ENCODE data around the gene ARL5C. TPM values are rescaled to one million over a fixed set of nuclear protein-coding genes. Genes with fewer than 3 reads are reported as not detected.

Gene ARL5C
- total RNA-seq, 8 experiments from 2014 or later = 0.07 to 0.66 (median 0.23) TPM; not detected in 2

- Histone ChIP-seq H3K4me3 (no peak overlapping the region), H3K4me1 (replicated peaks in 1 of 2) (peaks cover 3 to 6% of the 10 kb centered on the region in 2 donors), H3K27ac (no peak overlapping the region)
- ATAC-seq (replicated peaks in 6 of 8) = no peak
- WGBS, 10 experiments = 0 to 90% (median 71%) methylated on average over 1 to 4 of the region's 7 CpGs; no CpG with 5 or more reads in 1 of the 10 experiments
- in situ Hi-C loops (cut with MboI; ENCODE audit: low pct_unique_long_range_greater_than_20kb in 2 of 9, low sequenced_read_pairs in 9 of 9, unreplicated experiment in 9 of 9) = loop anchor here in 4 of 9 experiments (10.0 to 25.0 kb wide), 2 partner anchors 169 to 172 kb away; no protein-coding TSS in a partner anchor
Measured at GRCh38 chr17:39156491-39156890, 9.5 kb downstream of the ARL5C start.

DNA sequence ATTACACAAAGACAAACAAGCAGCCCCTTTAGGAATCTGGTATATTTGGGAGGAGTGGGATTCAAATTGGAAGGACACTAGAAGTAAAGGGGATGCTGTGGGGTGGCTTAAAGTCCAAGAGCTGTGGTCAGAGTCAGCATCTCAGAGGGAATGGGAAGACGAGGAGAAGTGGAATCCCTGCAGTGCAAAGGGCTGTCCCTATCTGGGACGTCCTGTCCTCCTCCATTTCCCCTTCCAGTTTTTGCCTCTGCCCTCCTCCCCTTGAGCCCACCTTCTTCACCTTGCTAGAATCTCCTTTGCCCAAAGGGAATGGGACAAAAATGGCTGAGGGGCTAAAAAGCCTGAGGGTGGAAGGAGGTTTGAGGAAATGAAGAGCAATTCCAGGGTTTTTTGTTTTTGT lies 10.3 kb downstream of the ARL5C start:
- no peak for ATAC-seq (replicated peaks in 6 of 8)

GRCh38 chr17:39153599-39154051 lies 12.3 kb downstream of the ARL5C start:
- peak overlapping the region; percentile 54 to 79 (median 64) for H3K4me3 ChIP-seq
- 0 to 1% (median 0%) methylated on average over 1 to 14 of the region's 16 CpGs; no CpG with 5 or more reads in 3 of the 10 experiments for WGBS, 10 experiments
- H3K27ac ChIP-seq = peak overlapping the region in 1 of 2 donors; percentile 57
- peak; percentile 56 to 73 (median 66) for ATAC-seq (replicated peaks in 6 of 8)
- in situ Hi-C loops (cut with MboI; ENCODE audit: low pct_unique_long_range_greater_than_20kb in 2 of 9, low sequenced_read_pairs in 9 of 9, unreplicated experiment in 9 of 9) = loop anchor here in 4 of 9 experiments (10.0 to 25.0 kb wide), 2 partner anchors 166 to 169 kb away; no protein-coding TSS in a partner anchor
- peaks cover 3 to 6% of the 10 kb centered on the region in 2 donors for H3K4me1 ChIP-seq (replicated peaks in 1 of 2)

More for the DNA sequence above, 10.3 kb downstream of the ARL5C start:
- Histone ChIP-seq H3K27ac (no peak overlapping the region), H3K4me1 (replicated peaks in 1 of 2) (peaks cover 3 to 6% of the 10 kb centered on the region in 2 donors), H3K4me3 (no peak overlapping the region)
- WGBS, 10 experiments = 17 to 60% (median 31%) methylated on average over 1 of the region's 2 CpGs; no CpG with 5 or more reads in 6 of the 10 experiments
- in situ Hi-C loops (cut with MboI; ENCODE audit: low pct_unique_long_range_greater_than_20kb in 2 of 9, low sequenced_read_pairs in 9 of 9, unreplicated experiment in 9 of 9) = loop anchor here in 4 of 9 experiments (10.0 to 25.0 kb wide), 2 partner anchors 168 to 171 kb away; no protein-coding TSS in a partner anchor

- ATAC-seq (replicated peaks in 6 of 8) = peak in 4 of 8 experiments; percentile 2 to 8 (median 4)
- H3K4me1 ChIP-seq (replicated peaks in 1 of 2) = peaks cover 3 to 6% of the 10 kb centered on the region in 2 donors
- peak overlapping the region; percentile 54 to 79 (median 64) for H3K4me3 ChIP-seq
- WGBS, 10 experiments = 0 to 30% (median 8%) methylated on average over 3 to 11 of the region's 25 CpGs; no CpG with 5 or more reads in 2 of the 10 experiments
- in situ Hi-C loops (cut with MboI; ENCODE audit: low pct_unique_long_range_greater_than_20kb in 2 of 9, low sequenced_read_pairs in 9 of 9, unreplicated experiment in 9 of 9) = loop anchor here in 4 of 9 experiments (10.0 to 25.0 kb wide), 2 partner anchors 165 to 167 kb away; no protein-coding TSS in a partner anchor
- H3K27ac ChIP-seq = no peak overlapping the region
Measured at GRCh38 chr17:39151943-39152818, 13.8 kb downstream of the ARL5C start.

- 10% methylated on average over 2 of the region's 68 CpGs; no CpG with 5 or more reads in 9 of the 10 experiments for WGBS, 10 experiments
- H3K4me3 ChIP-seq = peak within 1 kb of the TSS; percentile 54 to 79 (median 64)
- ATAC-seq (replicated peaks in 6 of 8) = peak in 5 of 8 experiments; percentile 6 to 22 (median 21)
- H3K27ac ChIP-seq = no peak within 1 kb of the TSS
- H3K4me1 ChIP-seq (replicated peaks in 1 of 2) = peaks cover 3 to 6% of the 10 kb centered on the region in 2 donors
- in situ Hi-C loops (cut with MboI; ENCODE audit: low pct_unique_long_range_greater_than_20kb in 2 of 9, low sequenced_read_pairs in 9 of 9, unreplicated experiment in 9 of 9) = loop anchor here in 4 of 9 experiments (10.0 to 25.0 kb wide), 2 partner anchors 164 to 167 kb away; no protein-coding TSS in a partner anchor
Measured at GRCh38 chr17:39151150-39151942, 14.6 kb downstream of the ARL5C start, which contains the start of gene PLXDC1. Gene PLXDC1 (minus strand): TSS chr17:39151637. CDS start chr17:39151437, 200 bp downstream.

GRCh38 chr17:39150795-39151149 lies 15.2 kb downstream of the ARL5C start:
- Histone ChIP-seq H3K4me3 (peak overlapping the region; percentile 41 to 76 (median 50)), H3K27ac (no peak overlapping the region), H3K4me1 (replicated peaks in 1 of 2) (peaks cover 3 to 6% of the 10 kb centered on the region in 2 donors)
- WGBS, 10 experiments = 20 to 33% methylated on average over 1 of the region's 5 CpGs; no CpG with 5 or more reads in 8 of the 10 experiments
- in situ Hi-C loops (cut with MboI; ENCODE audit: low pct_unique_long_range_greater_than_20kb in 2 of 9, low sequenced_read_pairs in 9 of 9, unreplicated experiment in 9 of 9) = loop anchor here in 4 of 9 experiments (10.0 to 25.0 kb wide), 2 partner anchors 163 to 166 kb away; no protein-coding TSS in a partner anchor
- peak in 1 of 8 experiments; percentile 1 for ATAC-seq (replicated peaks in 6 of 8)

DNA sequence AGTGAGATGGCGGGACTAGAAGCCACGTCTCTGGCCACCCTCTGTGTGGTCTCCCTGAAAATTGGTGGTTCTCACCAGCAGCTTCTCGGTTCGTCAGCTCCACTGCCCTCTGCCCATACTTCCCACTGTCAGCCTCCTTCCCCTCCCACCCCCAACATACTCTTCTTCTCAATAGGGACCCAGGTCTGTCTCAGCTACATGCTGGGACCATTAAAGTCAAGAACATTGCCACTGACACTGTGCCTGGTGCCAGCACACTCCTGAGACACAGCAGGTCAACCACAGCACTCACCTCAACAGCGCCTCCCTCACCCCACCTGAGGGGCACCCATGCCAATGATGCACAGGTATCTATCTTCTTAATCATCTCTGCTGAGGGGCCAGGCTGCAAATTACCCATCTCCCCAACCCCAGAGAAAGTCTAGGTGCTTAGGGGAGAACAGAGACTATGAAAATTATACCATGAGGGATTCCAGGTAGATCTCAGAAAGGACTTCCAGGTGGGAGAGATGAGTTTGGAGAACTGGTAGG lies 15.8 kb downstream of the ARL5C start:
- Histone ChIP-seq H3K27ac (no peak overlapping the region), H3K4me1 (replicated peaks in 1 of 2) (peaks cover 3 to 6% of the 10 kb centered on the region in 2 donors), H3K4me3 (no peak overlapping the region)
- in situ Hi-C loops (cut with MboI; ENCODE audit: low pct_unique_long_range_greater_than_20kb in 2 of 9, low sequenced_read_pairs in 9 of 9, unreplicated experiment in 9 of 9) = loop anchor here in 4 of 9 experiments (10.0 to 25.0 kb wide), 2 partner anchors 163 to 165 kb away; no protein-coding TSS in a partner anchor
- 13 to 60% (median 44%) methylated on average over 1 to 4 of the region's 5 CpGs; no CpG with 5 or more reads in 5 of the 10 experiments for WGBS, 10 experiments
- no peak for ATAC-seq (replicated peaks in 6 of 8)

- Histone ChIP-seq H3K4me1 (replicated peaks in 1 of 2) (peaks cover 3 to 4% of the 10 kb centered on the region in 2 donors), H3K4me3 (no peak overlapping the region), H3K27ac (no peak overlapping the region)
- peak in 1 of 8 experiments; percentile 7 for ATAC-seq (replicated peaks in 6 of 8)
- in situ Hi-C loops (cut with MboI; ENCODE audit: low pct_unique_long_range_greater_than_20kb in 2 of 9, low sequenced_read_pairs in 9 of 9, unreplicated experiment in 9 of 9) = loop anchor here in 2 of 9 experiments (10.0 to 25.0 kb wide), 2 partner anchors 160 to 163 kb away; no protein-coding TSS in a partner anchor
- WGBS, 10 experiments = 57 to 83% (median 60%) methylated on average over 1 to 10 of the region's 13 CpGs; no CpG with 5 or more reads in 4 of the 10 experiments
Measured at GRCh38 chr17:39147221-39148185, 18.5 kb downstream of the ARL5C start.

DNA sequence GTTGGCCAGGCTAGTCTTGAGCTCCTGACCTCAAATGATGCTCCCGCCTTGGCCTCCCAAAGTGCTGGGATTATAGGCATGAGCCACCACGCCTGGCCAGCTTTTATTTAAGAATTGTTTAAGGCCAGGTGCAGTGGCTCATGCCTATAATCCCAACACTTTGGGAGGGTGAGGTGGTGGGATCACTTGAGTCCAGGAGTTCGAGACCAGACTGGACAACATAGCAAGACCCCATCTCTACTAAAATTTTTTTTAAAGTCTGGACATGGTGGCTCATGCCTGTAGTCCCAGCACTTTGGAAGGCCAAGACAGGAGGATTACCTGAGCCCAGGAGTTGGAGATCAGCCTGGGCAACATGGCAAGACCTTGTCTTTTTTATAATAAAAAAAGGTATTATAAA lies 19.7 kb downstream of the ARL5C start:
- 82 to 100% (median 93%) methylated on average over 1 to 2 of the region's 3 CpGs; no CpG with 5 or more reads in 4 of the 10 experiments for WGBS, 10 experiments
- in situ Hi-C loops (cut with MboI; ENCODE audit: low pct_unique_long_range_greater_than_20kb in 2 of 9, low sequenced_read_pairs in 9 of 9, unreplicated experiment in 9 of 9) = loop anchor here in 2 of 9 experiments (10.0 to 25.0 kb wide), 2 partner anchors 159 to 161 kb away; no protein-coding TSS in a partner anchor
- no peak for ATAC-seq (replicated peaks in 6 of 8)
- Histone ChIP-seq H3K27ac (no peak overlapping the region), H3K4me3 (no peak overlapping the region), H3K4me1 (replicated peaks in 1 of 2) (no peaks in the 10 kb centered on the region)

- in situ Hi-C loops (cut with MboI; ENCODE audit: low pct_unique_long_range_greater_than_20kb in 2 of 9, low sequenced_read_pairs in 9 of 9, unreplicated experiment in 9 of 9) = loop anchor here in 2 of 9 experiments (10.0 to 25.0 kb wide), 2 partner anchors 158 to 160 kb away; no protein-coding TSS in a partner anchor
- WGBS, 10 experiments = 80 to 90% methylated on average over 1 to 2 of the region's 3 CpGs; no CpG with 5 or more reads in 8 of the 10 experiments
Measured at GRCh38 chr17:39145143-39145542, 20.8 kb downstream of the ARL5C start.

GRCh38 chr17:39144416-39144840 lies 21.5 kb downstream of the ARL5C start:
- 0 to 83% (median 42%) methylated on average over 1 to 4 of the region's 9 CpGs; no CpG with 5 or more reads in 7 of the 10 experiments for WGBS, 10 experiments
- in situ Hi-C loops (cut with MboI; ENCODE audit: low pct_unique_long_range_greater_than_20kb in 2 of 9, low sequenced_read_pairs in 9 of 9, unreplicated experiment in 9 of 9) = loop anchor here in 2 of 9 experiments (10.0 to 25.0 kb wide), 2 partner anchors 157 to 160 kb away; no protein-coding TSS in a partner anchor
- peak in 6 of 8 experiments; percentile 43 to 90 (median 67) for ATAC-seq (replicated peaks in 6 of 8)
- no peaks in the 10 kb centered on the region for H3K4me1 ChIP-seq (replicated peaks in 1 of 2)
- H3K4me3 ChIP-seq = no peak overlapping the region
- H3K27ac ChIP-seq = no peak overlapping the region

More at GRCh38 chr17:39145143-39145542, 20.8 kb downstream of the ARL5C start:
- H3K4me1 ChIP-seq (replicated peaks in 1 of 2) = no peaks in the 10 kb centered on the region
- H3K27ac ChIP-seq = no peak overlapping the region
- no peak for ATAC-seq (replicated peaks in 6 of 8)
- H3K4me3 ChIP-seq = no peak overlapping the region

All from motor neuron (in vitro differentiated cells).